Spinal cord (tissue), 10 donors: Measurements from ENCODE around the gene LIAS. TPM values are rescaled to one million over a fixed set of nuclear protein-coding genes. Genes with fewer than 3 reads are reported as not detected.

Experiments
- DNase-seq, 6 donors: peaks; one replicate each; pipeline versions ENCODE4 v3.0.0 to v3.0.0-alpha.2; 2013 to 2015; ENCODE audit warnings: low spot score in 6 of 6, low read depth in 4 of 6
- H3K27ac ChIP-seq: one replicate; pipeline ENCODE4 v1.5.1; 2013; ENCODE audit warnings: low read depth, low read length, control low read depth
- H3K27me3 ChIP-seq: one replicate; pipeline ENCODE4 v1.6.1; 2013; ENCODE audit warnings: low read length; ENCODE audit not compliant: control insufficient read depth, insufficient read depth
- H3K36me3 ChIP-seq: one replicate; pipeline ENCODE4 v1.6.1; 2013; ENCODE audit warnings: low read length; ENCODE audit not compliant: control insufficient read depth, insufficient read depth
- H3K4me1 ChIP-seq: one replicate; pipeline ENCODE4 v1.6.1; 2013; ENCODE audit warnings: low read length; ENCODE audit not compliant: control insufficient read depth, insufficient read depth
- H3K4me3 ChIP-seq: one replicate; pipeline ENCODE4 v1.5.1; 2013; ENCODE audit warnings: low read depth, low read length, control low read depth
- H3K9me3 ChIP-seq: one replicate; pipeline ENCODE4 v1.6.1; 2013; ENCODE audit warnings: low read length; ENCODE audit not compliant: control insufficient read depth, insufficient read depth
- WGBS: methylation state at CpG from one replicate; pipeline ENCODE4 v1.1.5; 2013; ENCODE audit warnings: missing lambda C conversion rate; ENCODE audit not compliant: insufficient coverage; 5-methylcytosine and 5-hydroxymethylcytosine counted together
- polyA plus RNA-seq, 2 donors: library from polyadenylated mRNA; unstranded; fragments of 120-200 nt; gene quantifications; one replicate each; pipeline ENCODE4 v1.2.1, GENCODE V29; 2013; ENCODE audit not compliant: insufficient read length in 2 of 2
- total RNA-seq, 2 donors: library from RNA; depleted of rRNA in 1 of 2; stranded (reverse); fragments of 120-200 nt in 1 of 2; fragments of >200 nt in 1 of 2; gene quantifications; one replicate each; pipeline versions ENCODE4 v1.2.3 to v1.2.4, GENCODE V29; 2013 to 2014
- donor health status: healthy.

Gene LIAS
- total and polyA plus RNA-seq, 4 donors = 17.2 to 25.4 (median 19.0) TPM

DNA sequence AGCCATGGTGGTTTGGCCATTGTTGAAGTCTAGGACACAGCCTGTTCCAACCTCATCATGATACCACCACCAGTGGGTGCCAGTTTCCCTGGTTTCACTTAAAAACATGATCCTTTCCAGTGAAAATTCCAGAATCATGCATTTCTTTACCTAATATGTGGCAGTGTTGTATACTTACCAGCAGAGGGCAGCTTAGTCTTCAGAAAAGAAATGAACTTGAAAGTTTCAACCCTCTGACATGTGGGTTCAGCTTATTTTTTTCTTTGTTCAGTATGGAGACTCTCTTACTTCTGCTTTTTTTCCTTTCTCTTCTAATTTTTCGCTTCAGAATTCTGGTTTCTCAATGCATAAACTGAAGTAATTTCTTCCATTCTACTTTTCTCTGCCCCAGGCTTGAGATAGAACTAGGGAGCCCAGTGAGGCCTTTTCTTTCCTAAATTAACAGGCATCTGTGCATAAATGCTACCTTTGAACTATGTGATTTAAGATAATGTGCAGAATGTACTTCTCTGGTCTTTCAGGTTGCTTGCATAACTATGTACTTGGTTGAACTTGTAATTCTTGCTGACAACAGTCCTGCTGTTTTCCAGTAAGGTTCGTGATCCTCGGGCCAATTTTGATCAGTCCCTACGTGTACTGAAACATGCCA, 10.7 kb downstream of the LIAS start:
- DNase-seq = peak in 5 of 6 donors; percentile 41 to 95 (median 63)
- no CpG with 5 or more reads among the region's 4 CpGs for WGBS
- Histone ChIP-seq H3K4me1 (no peaks in the 10 kb centered on the region), H3K27ac (peak overlapping the region; percentile 41), H3K36me3 (peaks cover 22% of the 10 kb centered on the region), H3K9me3 (no peaks in the 10 kb centered on the region), H3K27me3 (no peaks in the 10 kb centered on the region), H3K4me3 (no peak overlapping the region)

DNA sequence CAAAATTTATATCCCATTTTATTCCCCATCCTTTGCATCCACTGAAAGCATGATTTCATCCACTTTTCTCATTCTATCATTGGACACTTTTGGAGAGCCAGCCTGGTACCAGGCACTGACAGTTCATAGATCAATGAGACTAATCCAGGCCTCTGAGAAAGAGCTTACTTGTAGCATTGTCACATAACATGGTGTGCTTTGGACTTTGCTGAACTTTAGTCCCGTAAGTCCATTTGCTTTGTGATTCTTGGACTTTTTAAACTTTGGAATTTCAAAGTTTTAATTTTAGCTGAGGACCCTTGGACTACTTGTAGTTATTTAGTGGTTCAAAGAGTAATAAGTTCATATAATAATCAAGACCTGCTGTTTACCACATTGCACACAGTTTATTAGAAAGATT, 11.5 kb downstream of the LIAS start:
- Histone ChIP-seq H3K27me3 (no peaks in the 10 kb centered on the region), H3K4me3 (no peak overlapping the region), H3K9me3 (no peaks in the 10 kb centered on the region), H3K36me3 (peaks cover 24% of the 10 kb centered on the region), H3K4me1 (no peaks in the 10 kb centered on the region), H3K27ac (no peak overlapping the region)
- WGBS = no CpG with 5 or more reads among the region's 1 CpG
- DNase-seq = no peak

DNA sequence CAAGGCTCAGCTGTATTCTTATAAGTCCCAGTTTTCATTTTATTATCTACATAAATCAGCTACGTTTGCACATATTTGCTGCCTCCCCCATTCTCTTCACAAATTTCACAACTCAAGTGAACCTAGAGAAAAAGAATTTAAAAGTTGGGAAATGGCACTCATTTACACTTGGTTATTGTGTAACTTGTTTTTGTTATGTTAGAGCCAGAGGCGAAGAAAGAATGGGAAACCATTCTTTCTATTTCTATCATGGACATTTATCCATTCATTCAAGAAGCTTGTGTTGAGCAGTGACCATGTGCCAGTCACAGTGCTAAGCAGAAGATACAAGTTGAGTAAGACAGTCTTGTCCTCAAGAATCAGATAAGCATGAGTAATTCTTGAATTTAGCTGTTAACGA, 13.5 kb downstream of the LIAS start:
- WGBS = no CpG with 5 or more reads among the region's 3 CpGs
- Histone ChIP-seq H3K27me3 (no peaks in the 10 kb centered on the region), H3K9me3 (no peaks in the 10 kb centered on the region), H3K27ac (no peak overlapping the region), H3K4me1 (no peaks in the 10 kb centered on the region), H3K36me3 (peaks cover 22% of the 10 kb centered on the region), H3K4me3 (no peak overlapping the region)
- DNase-seq = no peak

GRCh38 chr4:39476187-39476895, 17.5 kb downstream of the LIAS start:
- Histone ChIP-seq H3K27ac (peak overlapping the region; percentile 10), H3K27me3 (no peaks in the 10 kb centered on the region), H3K4me3 (no peak overlapping the region), H3K4me1 (no peaks in the 10 kb centered on the region), H3K36me3 (peaks cover 26% of the 10 kb centered on the region), H3K9me3 (no peaks in the 10 kb centered on the region)
- DNase-seq = peak in 2 of 6 donors; percentile 58 to 80
- WGBS = 53% methylated on average over 2 of the region's 5 CpGs

DNA sequence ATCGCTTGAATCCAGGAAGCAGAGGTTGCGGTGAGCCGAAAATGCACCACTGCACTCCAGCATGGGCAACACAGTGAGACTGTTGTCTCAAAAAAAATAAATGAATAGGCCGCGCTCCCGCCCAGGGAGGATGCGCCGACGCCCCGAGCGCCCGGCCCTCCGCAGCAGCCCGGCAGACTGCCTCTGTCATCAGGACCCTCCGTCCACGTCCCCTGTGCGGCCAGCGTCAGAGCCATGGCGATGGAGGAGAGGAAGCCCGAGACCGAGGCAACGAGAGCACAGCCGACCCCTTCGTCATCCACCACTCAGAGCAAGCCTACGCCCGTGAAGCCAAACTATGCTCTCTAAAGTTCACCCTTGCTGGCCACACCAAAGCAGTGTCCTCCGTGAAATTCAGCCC, 21.4 kb downstream of the LIAS start:
- no peak for DNase-seq
- no peaks in the 10 kb centered on the region for H3K4me1 ChIP-seq
- WGBS = 94% methylated on average over 24 of the region's 27 CpGs

GRCh38 chr4:39480902-39481695, 22.2 kb downstream of the LIAS start:
- DNase-seq = no peak
- peaks cover 9% of the 10 kb centered on the region for H3K36me3 ChIP-seq
- no peaks in the 10 kb centered on the region for H3K4me1 ChIP-seq
- WGBS = 88% methylated on average over 15 of the region's 21 CpGs
- peaks cover 4% of the 10 kb centered on the region for H3K9me3 ChIP-seq
- H3K4me3 ChIP-seq = no peak overlapping the region
- H3K27ac ChIP-seq = no peak overlapping the region
- H3K27me3 ChIP-seq = no peaks in the 10 kb centered on the region

More for the DNA sequence above, 21.4 kb downstream of the LIAS start:
- Histone ChIP-seq H3K36me3 (peaks cover 14% of the 10 kb centered on the region), H3K4me3 (no peak overlapping the region), H3K27me3 (no peaks in the 10 kb centered on the region), H3K9me3 (peaks cover 4% of the 10 kb centered on the region), H3K27ac (no peak overlapping the region)

GRCh38 chr4:39484582-39485272, 25.9 kb downstream of the LIAS start:
- no peak overlapping the region for H3K27ac ChIP-seq
- peaks cover 4% of the 10 kb centered on the region for H3K9me3 ChIP-seq
- no peak overlapping the region for H3K4me3 ChIP-seq
- 87% methylated on average over 5 of the region's 6 CpGs for WGBS
- no peaks in the 10 kb centered on the region for H3K4me1 ChIP-seq
- no peaks in the 10 kb centered on the region for H3K27me3 ChIP-seq
- DNase-seq = no peak
- peaks cover 6% of the 10 kb centered on the region for H3K36me3 ChIP-seq

- H3K4me3 ChIP-seq = no peak overlapping the region
- peaks cover 4% of the 10 kb centered on the region for H3K9me3 ChIP-seq
- WGBS = 87% methylated on average over 10 of the region's 10 CpGs
Measured at GRCh38 chr4:39486221-39486804, 27.5 kb downstream of the LIAS start.

DNA sequence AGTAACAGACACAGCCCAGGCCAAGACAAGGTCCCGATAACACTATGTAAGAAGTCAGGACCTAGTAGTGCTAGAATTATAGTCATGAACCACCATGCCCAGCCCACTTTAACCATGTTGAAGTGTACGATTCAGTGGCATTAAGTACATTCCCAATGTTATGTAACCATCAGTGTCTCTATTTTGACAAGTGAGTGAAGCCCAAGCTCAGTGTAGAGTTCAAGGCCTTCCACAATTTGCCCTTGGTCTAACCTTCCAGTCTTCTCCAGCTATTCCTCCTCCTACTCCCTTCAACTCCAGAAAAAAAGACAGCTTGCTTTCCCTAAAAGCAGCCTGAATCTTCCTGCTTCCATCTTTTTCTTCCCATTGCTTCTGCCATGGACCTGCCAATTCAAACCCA, 31.5 kb downstream of the LIAS start:
- Histone ChIP-seq H3K4me3 (no peak overlapping the region), H3K4me1 (no peaks in the 10 kb centered on the region), H3K27ac (no peak overlapping the region), H3K36me3 (no peaks in the 10 kb centered on the region), H3K27me3 (no peaks in the 10 kb centered on the region), H3K9me3 (no peaks in the 10 kb centered on the region)
- 83% methylated on average over 1 of the region's 2 CpGs for WGBS
- no peak for DNase-seq

More at GRCh38 chr4:39486221-39486804, 27.5 kb downstream of the LIAS start:
- no peak for DNase-seq
- Histone ChIP-seq H3K27me3 (no peaks in the 10 kb centered on the region), H3K4me1 (no peaks in the 10 kb centered on the region), H3K36me3 (no peaks in the 10 kb centered on the region), H3K27ac (no peak overlapping the region)
